Progenitor cell of endocrine pancreas (in vitro differentiated cells): ENCODE measurements around the gene PM20D2. TPM values are rescaled to one million over a fixed set of nuclear protein-coding genes. Genes with fewer than 3 reads are reported as not detected.
A peak's percentile ranks its signal among the peaks of the same experiment; 100 is the strongest.

ENCODE experiments used
- DNase-seq: peaks from one replicate; pipeline ENCODE4 v3.0.0; 2021; ENCODE audit warnings: low spot score; ENCODE audit not compliant: unreplicated experiment
- H3K27ac Mint-ChIP-seq: 2 replicates; pipeline ENCODE4 v1.8.0; 2021; ENCODE audit warnings: mild to moderate bottlenecking, moderate library complexity, mixed read lengths
- H3K27me3 Mint-ChIP-seq: 2 replicates; pipeline ENCODE4 v1.8.0; 2021; ENCODE audit warnings: mixed read lengths
- H3K36me3 Mint-ChIP-seq: 2 replicates; pipeline ENCODE4 v1.8.0; 2022; ENCODE audit warnings: mixed read lengths; ENCODE audit not compliant: insufficient read depth
- H3K4me1 Mint-ChIP-seq: 2 replicates; pipeline ENCODE4 v1.8.0; 2021; ENCODE audit warnings: low read depth, mixed read lengths
- H3K4me3 Mint-ChIP-seq: 2 replicates; pipeline ENCODE4 v1.8.0; 2021; ENCODE audit warnings: low read depth, mild to moderate bottlenecking, moderate library complexity, mixed read lengths
- H3K9me3 Mint-ChIP-seq: 2 replicates; pipeline ENCODE4 v1.8.0; 2021; ENCODE audit warnings: low read depth, mixed read lengths
- CTCF ChIP-seq: fragments of 200-600 bp; sonication (generic); IDR thresholded peaks from one replicate; pipeline ENCODE4 v1.5.0; 2021; ENCODE audit warnings: antibody characterized with exemption, mild to moderate bottlenecking; ENCODE audit not compliant: unreplicated experiment
- total RNA-seq: library from RNA; stranded (reverse); gene quantifications from 2 replicates; pipeline ENCODE4 v1.2.1, GENCODE V29; 2021

PM20D2 gene
- total RNA-seq, 1 donor from 2014 or later, result 20.8 TPM

- Mint-ChIP-seq H3K4me1 (peaks cover 28% of the 10 kb centered on the region), H3K4me3 (peak overlapping the region; percentile 78), H3K9me3 (no peaks in the 10 kb centered on the region), H3K27me3 (peaks cover 5% of the 10 kb centered on the region), H3K27ac (peak overlapping the region; percentile 89), H3K36me3 (peaks cover 6% of the 10 kb centered on the region)
- TF ChIP-seq CTCF, result no peak
- no peak for DNase-seq
These were observed 532 bp upstream of the PM20D2 start for GRCh38 chr6:89145091-89145955.

- Mint-ChIP-seq H3K9me3 (no peaks in the 10 kb centered on the region), H3K4me1 (peaks cover 23% of the 10 kb centered on the region), H3K27ac (peak overlapping the region; percentile 95), H3K27me3 (peaks cover 5% of the 10 kb centered on the region), H3K4me3 (peak overlapping the region; percentile 81), H3K36me3 (peaks cover 6% of the 10 kb centered on the region)
- DNase-seq, result no peak
- no peak for TF ChIP-seq CTCF
These were observed 1.2 kb downstream of the PM20D2 start for GRCh38 chr6:89146718-89147700.

- peaks cover 24% of the 10 kb centered on the region for H3K4me1 Mint-ChIP-seq
- DNase-seq, result no peak
- H3K27ac Mint-ChIP-seq, result peak overlapping the region; percentile 7
- peaks cover 5% of the 10 kb centered on the region for H3K27me3 Mint-ChIP-seq
- H3K36me3 Mint-ChIP-seq, result peaks cover 5% of the 10 kb centered on the region
- peak overlapping the region; percentile 1 for H3K4me3 Mint-ChIP-seq
- no peaks in the 10 kb centered on the region for H3K9me3 Mint-ChIP-seq
- no peak for TF ChIP-seq CTCF
These were observed 2.3 kb downstream of the PM20D2 start for GRCh38 chr6:89148016-89148750.

- H3K9me3 Mint-ChIP-seq, result no peaks in the 10 kb centered on the region
- no peak overlapping the region for H3K27ac Mint-ChIP-seq
- no peak for DNase-seq
- peaks cover 6% of the 10 kb centered on the region for H3K36me3 Mint-ChIP-seq
- TF ChIP-seq CTCF, result no peak
- no peak overlapping the region for H3K4me3 Mint-ChIP-seq
- no peaks in the 10 kb centered on the region for H3K27me3 Mint-ChIP-seq
- peaks cover 6% of the 10 kb centered on the region for H3K4me1 Mint-ChIP-seq
These were observed 8.3 kb downstream of the PM20D2 start for GRCh38 chr6:89154131-89154530.
